Neural progenitor cell (in vitro differentiated cells): ENCODE data around the gene PKDREJ.

Experiments
- EZH2 ChIP-seq: fragments of 200-600 bp; sonication (generic); IDR thresholded peaks from 2 replicates; pipeline ENCODE4 v1.6.1; 2017; ENCODE audit warnings: antibody characterized with exemption, mild to moderate bottlenecking, moderate library complexity
- EZH2phosphoT487 ChIP-seq: fragments of 200-600 bp; sonication (generic); IDR thresholded peaks from 2 replicates; pipeline ENCODE4 v1.6.1; 2017; ENCODE audit warnings: antibody characterized with exemption
- TF ChIP-seq, protein P1 (sequence below): fragments of 200-600 bp; sonication (generic); IDR thresholded peaks from 2 replicates; pipeline ENCODE4 v1.5.1; 2017; ENCODE audit warnings: antibody characterized with exemption, mild to moderate bottlenecking

DNA sequence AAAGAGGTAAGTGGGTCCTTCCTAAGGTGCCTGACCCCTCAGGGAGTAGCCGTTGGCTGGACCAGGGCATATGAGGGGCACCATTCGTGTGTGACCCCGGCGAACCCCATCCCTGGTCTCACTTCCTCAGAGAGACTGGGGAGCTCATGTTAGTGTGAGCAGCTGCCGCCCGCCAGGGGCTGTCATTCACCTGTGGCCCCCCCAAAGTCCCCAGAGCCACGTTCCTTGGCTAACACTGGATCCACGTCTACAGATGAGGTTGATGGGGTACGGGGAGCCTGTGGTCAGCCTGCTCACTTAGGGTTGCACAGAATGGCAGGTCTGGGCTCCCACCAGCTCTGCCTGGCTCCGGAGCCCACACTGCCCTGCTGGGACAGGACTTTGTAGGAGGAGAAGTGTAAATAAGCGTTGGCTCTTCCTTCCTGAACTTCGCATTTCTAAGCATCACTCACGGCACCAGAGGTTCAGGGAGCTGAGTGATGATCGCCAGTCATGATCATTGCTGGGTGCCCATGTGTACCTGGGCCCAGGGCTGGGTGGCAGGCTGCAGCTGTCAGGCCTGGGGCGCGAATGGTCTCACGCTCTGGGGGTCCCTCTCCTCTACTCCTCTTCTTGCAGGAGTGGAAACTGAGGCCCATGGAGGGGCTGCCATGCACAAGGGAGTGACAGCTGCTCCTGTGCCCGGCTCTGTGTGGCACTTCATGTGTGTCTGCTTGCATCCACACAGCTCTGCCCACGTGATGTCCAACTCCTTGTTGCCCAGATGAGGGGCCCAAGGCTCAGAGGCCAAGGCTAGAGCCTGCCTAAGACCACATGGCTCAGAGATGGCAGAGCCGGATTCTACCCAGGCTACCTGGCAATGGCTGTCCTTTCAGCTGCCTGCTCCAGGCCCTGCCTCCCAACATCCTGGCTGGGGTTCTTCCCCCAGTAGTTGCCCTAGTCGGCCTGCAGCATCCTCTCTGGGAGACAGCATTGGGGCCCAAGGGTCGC, 15.8 kb upstream of the PKDREJ start:
- TF ChIP-seq, protein P1, sequence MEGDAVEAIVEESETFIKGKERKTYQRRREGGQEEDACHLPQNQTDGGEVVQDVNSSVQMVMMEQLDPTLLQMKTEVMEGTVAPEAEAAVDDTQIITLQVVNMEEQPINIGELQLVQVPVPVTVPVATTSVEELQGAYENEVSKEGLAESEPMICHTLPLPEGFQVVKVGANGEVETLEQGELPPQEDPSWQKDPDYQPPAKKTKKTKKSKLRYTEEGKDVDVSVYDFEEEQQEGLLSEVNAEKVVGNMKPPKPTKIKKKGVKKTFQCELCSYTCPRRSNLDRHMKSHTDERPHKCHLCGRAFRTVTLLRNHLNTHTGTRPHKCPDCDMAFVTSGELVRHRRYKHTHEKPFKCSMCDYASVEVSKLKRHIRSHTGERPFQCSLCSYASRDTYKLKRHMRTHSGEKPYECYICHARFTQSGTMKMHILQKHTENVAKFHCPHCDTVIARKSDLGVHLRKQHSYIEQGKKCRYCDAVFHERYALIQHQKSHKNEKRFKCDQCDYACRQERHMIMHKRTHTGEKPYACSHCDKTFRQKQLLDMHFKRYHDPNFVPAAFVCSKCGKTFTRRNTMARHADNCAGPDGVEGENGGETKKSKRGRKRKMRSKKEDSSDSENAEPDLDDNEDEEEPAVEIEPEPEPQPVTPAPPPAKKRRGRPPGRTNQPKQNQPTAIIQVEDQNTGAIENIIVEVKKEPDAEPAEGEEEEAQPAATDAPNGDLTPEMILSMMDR: no peak
- TF ChIP-seq EZH2: no peak
- TF ChIP-seq EZH2phosphoT487: no peak
